HEK293 (cell line): Measurements from ENCODE around the gene ZNRF2.

Source experiments
- CTCF ChIA-PET: fragments of 350-600 bp; formaldehyde crosslinking; extraction: SDS; loops from one replicate; lab custom pipeline; 2021; ENCODE audit warnings: antibody characterized with exemption; lab: Yijun Ruan, JAX
- POLR2A ChIA-PET: fragments of 300-600 bp; formaldehyde crosslinking; extraction: SDS; loops from one replicate; lab custom pipeline; 2020; ENCODE audit warnings: antibody characterized with exemption, inconsistent platforms; lab: Yijun Ruan, JAX
- H3K27ac ChIP-seq: fragments of 200-500 bp; sonication (Bioruptor generic); 2 replicates; pipeline ENCODE4 v1.5.1; 2014; ENCODE audit warnings: low read depth, low read length, control low read depth, inconsistent platforms; ENCODE audit errors: extremely low read depth
- H3K36me3 ChIP-seq, 2 experiments: fragments of 200-500 bp in 1 of 2; sonication (Bioruptor generic) in 1 of 2; 1 replicate in 1 of 2; 2 replicates in 1 of 2; pipeline ENCODE4 v1.5.1; 2014 to 2017; ENCODE audit warnings: inconsistent platforms in 2 of 2, low read length in 2 of 2; ENCODE audit not compliant: control insufficient read depth in 2 of 2, insufficient read depth in 1 of 2
- H3K4me1 ChIP-seq: fragments of 200-500 bp; sonication (Bioruptor generic); 2 replicates; pipeline ENCODE4 v1.5.1; 2014; ENCODE audit warnings: mild to moderate bottlenecking, low read length, inconsistent platforms; ENCODE audit not compliant: control insufficient read depth, insufficient read depth
- H3K4me3 ChIP-seq: 2 replicates; pipeline ENCODE4 v1.5.1; 2011; ENCODE audit warnings: low read depth, mild to moderate bottlenecking, control low read depth, low read length, moderate library complexity
- H3K9me3 ChIP-seq: fragments of 200-500 bp; sonication (Bioruptor generic); 2 replicates; pipeline ENCODE4 v1.5.1; 2014; ENCODE audit warnings: low read depth, low read length, inconsistent platforms; ENCODE audit not compliant: control insufficient read depth, insufficient read depth
- FEZF1 ChIP-seq: fragments of 450-650 bp; formaldehyde crosslinking; IDR thresholded peaks from 2 replicates; pipeline ENCODE4 v1.5.1; 2016; ENCODE audit warnings: missing biosample characterization, missing genetic modification characterization
- GLI4 ChIP-seq: fragments of 450-650 bp; formaldehyde crosslinking; IDR thresholded peaks from 2 replicates; pipeline ENCODE4 v1.5.1; 2016; ENCODE audit warnings: missing biosample characterization, missing genetic modification characterization
- TSHZ1 ChIP-seq: fragments of 450-650 bp; formaldehyde crosslinking; IDR thresholded peaks from 2 replicates; pipeline ENCODE4 v1.5.1; 2016; ENCODE audit warnings: missing biosample characterization, missing genetic modification characterization, borderline replicate concordance
- ZFHX2 ChIP-seq: fragments of 450-650 bp; formaldehyde crosslinking; conservative IDR thresholded peaks from 2 replicates; pipeline ENCODE4 v1.5.1; 2016; ENCODE audit warnings: missing biosample characterization, missing genetic modification characterization
- ZNF146 ChIP-seq: fragments of 450-650 bp; formaldehyde crosslinking; IDR thresholded peaks from 2 replicates; pipeline ENCODE4 v1.5.1; 2016; ENCODE audit warnings: missing biosample characterization, missing genetic modification characterization
- ZNF157 ChIP-seq: fragments of 450-650 bp; formaldehyde crosslinking; IDR thresholded peaks from 2 replicates; pipeline ENCODE4 v1.5.1; 2016; ENCODE audit warnings: missing biosample characterization, missing genetic modification characterization
- ZNF280C ChIP-seq: fragments of 450-650 bp; formaldehyde crosslinking; IDR thresholded peaks from 2 replicates; pipeline ENCODE4 v1.5.1; 2016; ENCODE audit warnings: missing biosample characterization, missing genetic modification characterization
- ZNF302 ChIP-seq: fragments of 450-650 bp; formaldehyde crosslinking; IDR thresholded peaks from 2 replicates; pipeline ENCODE4 v1.5.1; 2016; ENCODE audit warnings: missing biosample characterization, missing genetic modification characterization, low read depth
- ZNF514 ChIP-seq: fragments of 450-650 bp; formaldehyde crosslinking; IDR thresholded peaks from 2 replicates; pipeline ENCODE4 v1.5.1; 2016; ENCODE audit warnings: missing biosample characterization, missing genetic modification characterization
- ZNF600 ChIP-seq: fragments of 450-650 bp; formaldehyde crosslinking; IDR thresholded peaks from 2 replicates; pipeline ENCODE4 v1.5.1; 2016; ENCODE audit warnings: missing biosample characterization, missing genetic modification characterization
- ZNF660 ChIP-seq: fragments of 450-650 bp; IDR thresholded peaks from 2 replicates; pipeline ENCODE4 v1.5.1; 2018; ENCODE audit warnings: missing biosample characterization, mild to moderate bottlenecking, missing genetic modification characterization
- ZNF76 ChIP-seq: fragments of 450-650 bp; formaldehyde crosslinking; IDR thresholded peaks from 2 replicates; pipeline ENCODE4; 2016; ENCODE audit warnings: low read depth, missing biosample characterization, missing genetic modification characterization, borderline replicate concordance
- ZXDB ChIP-seq: fragments of 450-650 bp; formaldehyde crosslinking; IDR thresholded peaks from 2 replicates; pipeline ENCODE4 v1.5.1; 2016; ENCODE audit warnings: missing biosample characterization, missing genetic modification characterization
- TF ChIP-seq, protein P1 (sequence below): fragments of 450-650 bp; formaldehyde crosslinking; IDR thresholded peaks from 2 replicates; pipeline ENCODE4 v1.5.1; 2016; ENCODE audit warnings: missing biosample characterization, missing genetic modification characterization
- TF ChIP-seq, protein P2 (sequence below): fragments of 450-650 bp; formaldehyde crosslinking; IDR thresholded peaks from 2 replicates; pipeline ENCODE4 v1.5.1; 2017; ENCODE audit warnings: missing biosample characterization, missing genetic modification characterization
- TF ChIP-seq, protein P3 (sequence below): fragments of 450-650 bp; formaldehyde crosslinking; IDR thresholded peaks from 2 replicates; pipeline ENCODE4 v1.5.1; 2017; ENCODE audit warnings: missing biosample characterization, missing genetic modification characterization
- TF ChIP-seq, protein P4 (sequence below): fragments of 450-650 bp; IDR thresholded peaks from 2 replicates; pipeline ENCODE4 v1.5.1; 2018; ENCODE audit warnings: missing biosample characterization, mild to moderate bottlenecking, missing genetic modification characterization

The ZNRF2 gene

GRCh38 chr7:30237271-30237695, 47.1 kb upstream of the ZNRF2 start:
- CTCF ChIA-PET = interaction anchor here (1.2 kb wide), 2 partner anchors 10 to 36 kb away, joined by 4 read pairs; no protein-coding TSS in a partner anchor
- Histone ChIP-seq H3K4me1 (peaks cover 10% of the 10 kb centered on the region), H3K27ac (no peak overlapping the region)

DNA sequence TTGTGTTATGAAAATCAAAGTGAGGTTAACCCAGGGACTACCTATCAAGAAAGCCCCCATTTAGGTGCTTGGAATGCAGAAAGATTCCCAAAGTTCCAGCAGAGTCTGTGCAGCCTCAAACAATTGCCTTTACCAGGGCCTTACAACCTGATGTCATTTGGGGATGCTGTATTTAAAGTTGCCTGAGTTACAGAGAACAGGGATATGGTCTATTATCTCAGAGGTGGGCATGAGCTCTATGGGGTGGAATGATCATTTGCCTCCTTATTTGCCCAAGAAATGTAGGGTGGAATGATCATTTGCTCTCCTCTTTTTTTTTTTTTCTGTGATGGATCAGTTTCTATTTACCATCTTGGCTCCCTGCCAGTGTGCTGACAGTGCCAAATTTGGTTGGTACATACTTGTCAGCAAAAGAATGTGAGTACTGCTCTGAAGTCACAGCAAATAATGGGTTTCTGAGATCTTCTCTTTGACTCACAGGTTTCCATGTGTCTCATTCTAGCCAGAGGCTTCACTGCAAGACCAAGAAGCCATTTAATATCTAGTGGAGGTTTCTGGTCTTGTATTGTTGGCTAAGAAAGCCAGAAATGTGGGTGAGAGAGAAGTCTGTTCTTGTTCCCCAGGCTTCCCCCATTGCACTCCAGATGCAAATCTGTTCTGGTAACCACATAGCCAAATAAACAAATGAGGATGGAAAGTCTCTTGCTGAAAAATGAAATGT, 45.5 kb upstream of the ZNRF2 start:
- no peaks in the 10 kb centered on the region for H3K9me3 ChIP-seq
- H3K4me1 ChIP-seq = peaks cover 10% of the 10 kb centered on the region
- no peaks in the 10 kb centered on the region for H3K36me3 ChIP-seq
- TF ChIP-seq GLI4 (tag by site-specific recombination) = no peak
- TF ChIP-seq, protein P1, sequence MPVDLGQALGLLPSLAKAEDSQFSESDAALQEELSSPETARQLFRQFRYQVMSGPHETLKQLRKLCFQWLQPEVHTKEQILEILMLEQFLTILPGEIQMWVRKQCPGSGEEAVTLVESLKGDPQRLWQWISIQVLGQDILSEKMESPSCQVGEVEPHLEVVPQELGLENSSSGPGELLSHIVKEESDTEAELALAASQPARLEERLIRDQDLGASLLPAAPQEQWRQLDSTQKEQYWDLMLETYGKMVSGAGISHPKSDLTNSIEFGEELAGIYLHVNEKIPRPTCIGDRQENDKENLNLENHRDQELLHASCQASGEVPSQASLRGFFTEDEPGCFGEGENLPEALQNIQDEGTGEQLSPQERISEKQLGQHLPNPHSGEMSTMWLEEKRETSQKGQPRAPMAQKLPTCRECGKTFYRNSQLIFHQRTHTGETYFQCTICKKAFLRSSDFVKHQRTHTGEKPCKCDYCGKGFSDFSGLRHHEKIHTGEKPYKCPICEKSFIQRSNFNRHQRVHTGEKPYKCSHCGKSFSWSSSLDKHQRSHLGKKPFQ (tag by site-specific recombination) = no peak
- TF ChIP-seq ZNF600 (tag by site-specific recombination) = peak; percentile 47; the same call in 1 of the 2 replicates
- peak; percentile 28; the same call in 1 of the 2 replicates for TF ChIP-seq FEZF1 (tag by site-specific recombination)
- TF ChIP-seq ZNF280C (tag by site-specific recombination) = no peak
- TF ChIP-seq ZNF514 = no peak
- TF ChIP-seq ZNF76 (tag by site-specific recombination) = no peak
- no peak for TF ChIP-seq TSHZ1 (tag by site-specific recombination)
- no peak for TF ChIP-seq ZNF302
- no peak for TF ChIP-seq ZFHX2 (tag by site-specific recombination)
- TF ChIP-seq, protein P2, sequence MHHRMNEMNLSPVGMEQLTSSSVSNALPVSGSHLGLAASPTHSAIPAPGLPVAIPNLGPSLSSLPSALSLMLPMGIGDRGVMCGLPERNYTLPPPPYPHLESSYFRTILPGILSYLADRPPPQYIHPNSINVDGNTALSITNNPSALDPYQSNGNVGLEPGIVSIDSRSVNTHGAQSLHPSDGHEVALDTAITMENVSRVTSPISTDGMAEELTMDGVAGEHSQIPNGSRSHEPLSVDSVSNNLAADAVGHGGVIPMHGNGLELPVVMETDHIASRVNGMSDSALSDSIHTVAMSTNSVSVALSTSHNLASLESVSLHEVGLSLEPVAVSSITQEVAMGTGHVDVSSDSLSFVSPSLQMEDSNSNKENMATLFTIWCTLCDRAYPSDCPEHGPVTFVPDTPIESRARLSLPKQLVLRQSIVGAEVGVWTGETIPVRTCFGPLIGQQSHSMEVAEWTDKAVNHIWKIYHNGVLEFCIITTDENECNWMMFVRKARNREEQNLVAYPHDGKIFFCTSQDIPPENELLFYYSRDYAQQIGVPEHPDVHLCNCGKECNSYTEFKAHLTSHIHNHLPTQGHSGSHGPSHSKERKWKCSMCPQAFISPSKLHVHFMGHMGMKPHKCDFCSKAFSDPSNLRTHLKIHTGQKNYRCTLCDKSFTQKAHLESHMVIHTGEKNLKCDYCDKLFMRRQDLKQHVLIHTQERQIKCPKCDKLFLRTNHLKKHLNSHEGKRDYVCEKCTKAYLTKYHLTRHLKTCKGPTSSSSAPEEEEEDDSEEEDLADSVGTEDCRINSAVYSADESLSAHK = peak; percentile 49; the same call in 1 of the 2 replicates
- TF ChIP-seq, protein P3, sequence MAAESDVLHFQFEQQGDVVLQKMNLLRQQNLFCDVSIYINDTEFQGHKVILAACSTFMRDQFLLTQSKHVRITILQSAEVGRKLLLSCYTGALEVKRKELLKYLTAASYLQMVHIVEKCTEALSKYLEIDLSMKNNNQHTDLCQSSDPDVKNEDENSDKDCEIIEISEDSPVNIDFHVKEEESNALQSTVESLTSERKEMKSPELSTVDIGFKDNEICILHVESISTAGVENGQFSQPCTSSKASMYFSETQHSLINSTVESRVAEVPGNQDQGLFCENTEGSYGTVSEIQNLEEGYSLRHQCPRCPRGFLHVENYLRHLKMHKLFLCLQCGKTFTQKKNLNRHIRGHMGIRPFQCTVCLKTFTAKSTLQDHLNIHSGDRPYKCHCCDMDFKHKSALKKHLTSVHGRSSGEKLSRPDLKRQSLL (tag by site-specific recombination) = no peak
- TF ChIP-seq ZNF660 = peak; percentile 72
- TF ChIP-seq ZXDB (tag by site-specific recombination) = no peak
- CTCF ChIA-PET = interaction anchor here (0.6 to 1.4 kb wide), 5 partner anchors 8 to 318 kb away, joined by 3 to 5 read pairs (median 3); no protein-coding TSS in a partner anchor
- no peak overlapping the region for H3K27ac ChIP-seq
- POLR2A ChIA-PET = no interaction called here
- H3K4me3 ChIP-seq = no peak overlapping the region

More at GRCh38 chr7:30237271-30237695, 47.1 kb upstream of the ZNRF2 start:
- H3K9me3 ChIP-seq = no peaks in the 10 kb centered on the region
- TF ChIP-seq ZNF157 (tag by site-specific recombination) (no peak), ZNF660 (no peak), ZNF146 (tag by site-specific recombination) (no peak)
- TF ChIP-seq, protein P4, sequence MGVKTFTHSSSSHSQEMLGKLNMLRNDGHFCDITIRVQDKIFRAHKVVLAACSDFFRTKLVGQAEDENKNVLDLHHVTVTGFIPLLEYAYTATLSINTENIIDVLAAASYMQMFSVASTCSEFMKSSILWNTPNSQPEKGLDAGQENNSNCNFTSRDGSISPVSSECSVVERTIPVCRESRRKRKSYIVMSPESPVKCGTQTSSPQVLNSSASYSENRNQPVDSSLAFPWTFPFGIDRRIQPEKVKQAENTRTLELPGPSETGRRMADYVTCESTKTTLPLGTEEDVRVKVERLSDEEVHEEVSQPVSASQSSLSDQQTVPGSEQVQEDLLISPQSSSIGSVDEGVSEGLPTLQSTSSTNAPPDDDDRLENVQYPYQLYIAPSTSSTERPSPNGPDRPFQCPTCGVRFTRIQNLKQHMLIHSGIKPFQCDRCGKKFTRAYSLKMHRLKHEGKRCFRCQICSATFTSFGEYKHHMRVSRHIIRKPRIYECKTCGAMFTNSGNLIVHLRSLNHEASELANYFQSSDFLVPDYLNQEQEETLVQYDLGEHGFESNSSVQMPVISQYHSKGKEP (tag by site-specific recombination) = no peak
- POLR2A ChIA-PET = no interaction called here
- H3K4me3 ChIP-seq = no peak overlapping the region
- H3K36me3 ChIP-seq = no peaks in the 10 kb centered on the region
